ENCODE data around the gene MKI67. TPM values are rescaled to one million over a fixed set of nuclear protein-coding genes. Genes with fewer than 3 reads are reported as not detected.
A peak's percentile ranks its signal among the peaks of the same experiment; 100 is the strongest.

The MKI67 gene
- total and polyA plus RNA-seq, 9 of the 15 experiments (the other 6 are each of a cell fraction or from before 2014, with no cell fraction given): 11.8 to 86.5 (median 36.0) TPM

GRCh38 chr10:128125944-128126764, at the start of gene MKI67 (continued):
- TF ChIP-seq, protein P1, sequence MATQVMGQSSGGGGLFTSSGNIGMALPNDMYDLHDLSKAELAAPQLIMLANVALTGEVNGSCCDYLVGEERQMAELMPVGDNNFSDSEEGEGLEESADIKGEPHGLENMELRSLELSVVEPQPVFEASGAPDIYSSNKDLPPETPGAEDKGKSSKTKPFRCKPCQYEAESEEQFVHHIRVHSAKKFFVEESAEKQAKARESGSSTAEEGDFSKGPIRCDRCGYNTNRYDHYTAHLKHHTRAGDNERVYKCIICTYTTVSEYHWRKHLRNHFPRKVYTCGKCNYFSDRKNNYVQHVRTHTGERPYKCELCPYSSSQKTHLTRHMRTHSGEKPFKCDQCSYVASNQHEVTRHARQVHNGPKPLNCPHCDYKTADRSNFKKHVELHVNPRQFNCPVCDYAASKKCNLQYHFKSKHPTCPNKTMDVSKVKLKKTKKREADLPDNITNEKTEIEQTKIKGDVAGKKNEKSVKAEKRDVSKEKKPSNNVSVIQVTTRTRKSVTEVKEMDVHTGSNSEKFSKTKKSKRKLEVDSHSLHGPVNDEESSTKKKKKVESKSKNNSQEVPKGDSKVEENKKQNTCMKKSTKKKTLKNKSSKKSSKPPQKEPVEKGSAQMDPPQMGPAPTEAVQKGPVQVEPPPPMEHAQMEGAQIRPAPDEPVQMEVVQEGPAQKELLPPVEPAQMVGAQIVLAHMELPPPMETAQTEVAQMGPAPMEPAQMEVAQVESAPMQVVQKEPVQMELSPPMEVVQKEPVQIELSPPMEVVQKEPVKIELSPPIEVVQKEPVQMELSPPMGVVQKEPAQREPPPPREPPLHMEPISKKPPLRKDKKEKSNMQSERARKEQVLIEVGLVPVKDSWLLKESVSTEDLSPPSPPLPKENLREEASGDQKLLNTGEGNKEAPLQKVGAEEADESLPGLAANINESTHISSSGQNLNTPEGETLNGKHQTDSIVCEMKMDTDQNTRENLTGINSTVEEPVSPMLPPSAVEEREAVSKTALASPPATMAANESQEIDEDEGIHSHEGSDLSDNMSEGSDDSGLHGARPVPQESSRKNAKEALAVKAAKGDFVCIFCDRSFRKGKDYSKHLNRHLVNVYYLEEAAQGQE (IDR thresholded peaks at IDR 0.05; ENCODE audit: borderline replicate concordance): no peak
- TF ChIP-seq, protein P1 (CRISPR knock-in tag; IDR thresholded peaks at IDR 0.05; ENCODE audit: low read depth): no peak
- TF ChIP-seq MEF2A (IDR thresholded peaks at IDR 0.05; ENCODE audit: control insufficient read depth, low read depth, low read length) (no peak), ATF1 (CRISPR knock-in tag; IDR thresholded peaks at IDR 0.05) (no peak), ATF1 (tag; IDR thresholded peaks at IDR 0.05) (0 out of 2 replicates have a peak, but pooled peaks have one; percentile 18), PHF8 (IDR thresholded peaks at IDR 0.05; ENCODE audit: borderline replicate concordance, low read length) (peak; percentile 72; the same call in 1 of the 2 replicates), BRCA1 (IDR thresholded peaks at IDR 0.05) (no peak), BRCA1 (CRISPR knock-in tag; IDR thresholded peaks at IDR 0.05) (no peak), YY1 (IDR thresholded peaks at IDR 0.05; ENCODE audit: borderline replicate concordance in 1 of 3, control insufficient read depth in 1 of 3, extremely low read depth in 1 of 3, insufficient read depth in 3 of 3, insufficient read length in 1 of 3, insufficient replicate concordance in 2 of 3, low read depth in 1 of 3, low read length in 2 of 3) (peak in 1 of 3 experiments; percentile 7), CXXC5 (CRISPR knock-in tag; IDR thresholded peaks at IDR 0.05) (0 out of 2 replicates have a peak, but pooled peaks have one; percentile 51), YBX1 (IDR thresholded peaks at IDR 0.05) (no peak), ZNF174 (CRISPR knock-in tag; IDR thresholded peaks at IDR 0.05) (no peak), ZBTB8A (IDR thresholded peaks at IDR 0.05; ENCODE audit: partially characterized antibody) (no peak), E2F3 (CRISPR knock-in tag; IDR thresholded peaks at IDR 0.05) (peak; percentile 84), SIN3A (IDR thresholded peaks at IDR 0.05; ENCODE audit: borderline replicate concordance in 2 of 2, control insufficient read depth in 1 of 2, low read depth in 2 of 2, low read length in 2 of 2) (peak; percentile 49 to 60; a peak in 1 of 4 replicates)
- TF ChIP-seq, protein P2, sequence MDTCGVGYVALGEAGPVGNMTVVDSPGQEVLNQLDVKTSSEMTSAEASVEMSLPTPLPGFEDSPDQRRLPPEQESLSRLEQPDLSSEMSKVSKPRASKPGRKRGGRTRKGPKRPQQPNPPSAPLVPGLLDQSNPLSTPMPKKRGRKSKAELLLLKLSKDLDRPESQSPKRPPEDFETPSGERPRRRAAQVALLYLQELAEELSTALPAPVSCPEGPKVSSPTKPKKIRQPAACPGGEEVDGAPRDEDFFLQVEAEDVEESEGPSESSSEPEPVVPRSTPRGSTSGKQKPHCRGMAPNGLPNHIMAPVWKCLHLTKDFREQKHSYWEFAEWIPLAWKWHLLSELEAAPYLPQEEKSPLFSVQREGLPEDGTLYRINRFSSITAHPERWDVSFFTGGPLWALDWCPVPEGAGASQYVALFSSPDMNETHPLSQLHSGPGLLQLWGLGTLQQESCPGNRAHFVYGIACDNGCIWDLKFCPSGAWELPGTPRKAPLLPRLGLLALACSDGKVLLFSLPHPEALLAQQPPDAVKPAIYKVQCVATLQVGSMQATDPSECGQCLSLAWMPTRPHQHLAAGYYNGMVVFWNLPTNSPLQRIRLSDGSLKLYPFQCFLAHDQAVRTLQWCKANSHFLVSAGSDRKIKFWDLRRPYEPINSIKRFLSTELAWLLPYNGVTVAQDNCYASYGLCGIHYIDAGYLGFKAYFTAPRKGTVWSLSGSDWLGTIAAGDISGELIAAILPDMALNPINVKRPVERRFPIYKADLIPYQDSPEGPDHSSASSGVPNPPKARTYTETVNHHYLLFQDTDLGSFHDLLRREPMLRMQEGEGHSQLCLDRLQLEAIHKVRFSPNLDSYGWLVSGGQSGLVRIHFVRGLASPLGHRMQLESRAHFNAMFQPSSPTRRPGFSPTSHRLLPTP (IDR thresholded peaks at IDR 0.05; ENCODE audit: borderline replicate concordance, extremely low read depth, insufficient read length): no peak

Data from K562 (cell line).